Activated T-cell treated with anti-CD3 and anti-CD28 coated beads for 48 hours (primary cell): Measurements from ENCODE around the gene LTB4R2.

Experiments used
- DNase-seq: peaks from one replicate; pipeline ENCODE4 v3.0.0-alpha.2; 2020; ENCODE audit warnings: low read depth

LTB4R2 gene

DNA sequence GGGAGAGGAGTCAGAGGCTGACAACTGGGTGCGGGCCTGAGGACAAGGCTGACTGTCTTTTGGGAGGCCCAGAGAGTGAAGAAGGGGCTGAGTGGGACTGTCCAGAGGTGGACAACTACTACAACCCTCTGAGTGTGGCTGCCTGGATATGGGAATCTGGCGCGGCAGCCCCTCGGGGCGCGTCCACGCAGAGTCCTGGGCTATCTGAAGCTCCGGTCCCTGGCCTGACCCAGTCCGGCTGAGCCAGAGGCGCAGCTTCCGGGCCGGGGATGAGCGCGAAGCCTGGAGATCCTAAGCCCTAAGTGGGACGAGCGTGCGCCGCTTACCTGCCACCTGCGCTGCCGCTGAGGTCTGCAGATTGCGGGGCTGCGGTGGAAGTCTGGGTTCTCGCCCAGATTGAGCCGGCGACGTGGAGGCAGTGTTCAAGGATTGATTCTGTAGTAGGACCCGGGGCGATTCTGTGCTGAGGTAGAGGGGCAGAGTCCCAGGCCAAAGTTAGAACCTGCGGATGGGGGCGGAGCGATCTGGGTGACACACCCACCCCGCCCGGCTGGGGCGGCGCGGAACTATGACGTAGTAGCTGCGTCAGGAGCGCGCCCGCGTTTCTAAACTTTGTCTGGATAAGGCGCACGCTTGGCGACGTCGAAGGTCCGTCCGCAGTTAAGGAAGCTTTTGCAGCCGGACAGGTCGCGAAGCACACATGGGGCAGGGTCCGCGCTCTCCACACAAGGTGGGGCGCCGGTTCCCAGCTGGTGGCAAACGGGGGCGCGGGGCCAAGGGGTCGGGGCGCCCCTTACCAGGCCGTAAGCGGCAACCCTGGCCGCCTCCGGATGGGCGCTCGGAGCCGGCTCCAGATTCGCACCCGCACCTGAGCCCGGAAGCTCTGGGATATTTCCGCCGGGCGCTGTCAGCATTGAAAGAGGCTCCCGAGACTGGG lies 10.4 kb upstream of the LTB4R2 start, which contains the start of the genes DHRS1 and NOP9:
TSS of gene DHRS1 (minus strand) at position 526 of the 937 bp plus-strand sequence. CDS start 674 bp downstream, outside the sequence.
TSS of gene NOP9 (plus strand) at position 596 of the 937 bp plus-strand sequence. CDS start at position 701, 105 bp downstream.
- peak; percentile 89 for DNase-seq

DNA sequence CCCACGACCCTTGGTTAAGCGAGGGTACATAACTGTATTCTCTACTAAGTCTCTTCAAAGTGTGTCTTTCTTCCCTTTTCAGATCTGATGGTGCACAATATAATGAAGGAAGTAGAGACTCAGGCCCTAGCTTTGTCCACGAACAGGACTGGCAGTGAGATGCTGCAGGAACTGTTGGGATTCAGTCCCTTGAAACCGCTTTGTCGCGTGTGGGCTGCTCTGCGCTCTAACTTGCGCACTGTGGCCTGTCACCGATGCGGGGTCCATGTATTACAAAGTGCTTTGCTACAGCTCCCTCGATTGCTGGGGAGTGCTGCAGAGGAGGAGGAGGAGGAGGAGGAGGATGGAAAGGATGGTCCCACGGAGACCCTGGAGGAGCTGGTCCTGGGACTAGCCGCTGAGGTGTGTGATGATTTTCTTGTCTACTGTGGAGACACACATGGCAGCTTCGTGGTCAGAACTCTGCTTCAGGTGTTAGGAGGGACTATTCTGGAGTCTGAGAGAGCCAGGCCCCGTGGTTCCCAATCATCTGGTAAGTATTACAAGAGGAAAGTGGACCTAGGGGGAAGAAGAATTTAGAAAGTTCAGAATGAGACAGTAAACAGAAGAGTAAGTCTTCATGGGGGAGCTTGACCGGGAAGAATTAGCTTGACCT lies 9.5 kb upstream of the LTB4R2 start:
- no peak for DNase-seq

DNA sequence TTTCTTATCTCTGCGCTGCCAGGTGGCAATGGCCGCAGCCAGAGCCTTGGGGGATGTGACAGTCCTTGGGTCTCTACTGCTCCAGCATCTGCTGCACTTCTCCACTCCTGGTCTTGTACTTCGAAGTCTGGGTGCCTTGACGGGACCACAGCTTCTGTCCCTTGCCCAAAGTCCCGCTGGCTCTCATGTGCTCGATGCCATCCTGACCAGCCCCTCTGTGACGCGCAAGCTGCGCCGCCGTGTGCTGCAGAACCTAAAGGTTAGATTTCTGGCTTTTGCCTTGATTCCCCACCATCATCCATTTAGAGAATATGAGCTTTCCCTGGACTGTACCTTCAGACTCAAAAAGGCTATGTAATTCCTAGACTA lies 5.9 kb upstream of the LTB4R2 start:
- no peak for DNase-seq

DNA sequence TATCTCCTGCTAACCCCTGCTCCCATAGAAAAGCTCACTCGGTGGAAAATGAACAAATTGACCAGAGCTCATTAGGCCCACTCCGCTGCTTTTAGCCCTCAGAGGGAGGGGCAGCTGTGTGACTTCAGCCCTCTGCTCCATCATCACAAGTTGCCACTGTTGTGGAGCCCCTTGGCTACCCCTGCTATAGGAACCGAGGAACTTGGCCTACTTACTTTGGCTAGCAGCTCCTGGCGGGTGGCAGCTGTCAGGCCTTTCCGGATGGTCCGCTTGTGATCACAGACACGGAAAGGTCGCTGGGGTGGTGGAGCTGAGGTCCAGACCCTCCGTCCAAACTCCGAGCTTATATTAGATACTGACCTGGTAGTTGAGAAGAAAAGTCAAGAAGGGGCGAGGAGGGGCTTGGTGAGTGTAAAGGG lies 2.8 kb upstream of the LTB4R2 start:
- DNase-seq, result no peak

DNA sequence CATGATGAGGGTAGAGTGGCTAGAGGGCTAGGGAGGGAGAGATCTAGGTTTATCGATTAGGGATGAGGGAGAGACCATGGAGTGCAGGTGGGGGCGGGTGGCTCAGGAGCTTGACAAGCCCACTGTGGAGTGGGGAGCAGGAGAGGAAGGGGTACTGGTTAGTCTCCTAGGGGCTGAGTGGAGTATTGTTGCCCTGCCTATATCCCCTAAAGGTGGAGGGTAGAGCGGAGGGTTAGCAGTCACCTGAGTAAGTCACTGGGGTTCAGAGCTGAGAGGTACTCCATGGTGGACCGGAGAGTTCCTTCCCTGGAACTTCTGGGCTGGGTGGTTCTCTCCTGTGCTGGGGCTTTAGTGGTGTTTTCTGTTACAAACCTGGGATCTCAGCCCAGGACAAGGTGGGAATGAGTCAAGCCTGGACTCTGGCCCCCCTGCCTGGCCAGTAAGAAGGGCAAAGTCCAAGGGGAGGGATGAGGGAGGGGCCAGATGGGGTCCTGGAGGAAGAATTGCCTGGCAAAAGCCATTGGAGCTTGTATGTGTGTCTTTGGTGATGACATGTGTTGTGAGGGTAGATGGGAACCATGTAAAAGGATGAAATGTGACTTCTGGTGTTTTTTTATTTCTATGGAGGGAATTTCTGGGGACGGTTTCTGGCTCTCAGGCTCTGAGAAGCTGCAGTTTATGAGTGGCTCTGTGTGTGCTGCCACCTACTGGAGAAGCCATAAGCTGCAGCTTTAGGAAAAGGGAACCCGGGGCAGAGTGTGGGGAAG lies 2.2 kb upstream of the LTB4R2 start, which contains the start of gene CIDEB:
TSS of gene CIDEB (minus strand) at position 403 of the 767 bp plus-strand sequence. CDS start at position 284, 119 bp downstream.
- peak; percentile 37 for DNase-seq

DNA sequence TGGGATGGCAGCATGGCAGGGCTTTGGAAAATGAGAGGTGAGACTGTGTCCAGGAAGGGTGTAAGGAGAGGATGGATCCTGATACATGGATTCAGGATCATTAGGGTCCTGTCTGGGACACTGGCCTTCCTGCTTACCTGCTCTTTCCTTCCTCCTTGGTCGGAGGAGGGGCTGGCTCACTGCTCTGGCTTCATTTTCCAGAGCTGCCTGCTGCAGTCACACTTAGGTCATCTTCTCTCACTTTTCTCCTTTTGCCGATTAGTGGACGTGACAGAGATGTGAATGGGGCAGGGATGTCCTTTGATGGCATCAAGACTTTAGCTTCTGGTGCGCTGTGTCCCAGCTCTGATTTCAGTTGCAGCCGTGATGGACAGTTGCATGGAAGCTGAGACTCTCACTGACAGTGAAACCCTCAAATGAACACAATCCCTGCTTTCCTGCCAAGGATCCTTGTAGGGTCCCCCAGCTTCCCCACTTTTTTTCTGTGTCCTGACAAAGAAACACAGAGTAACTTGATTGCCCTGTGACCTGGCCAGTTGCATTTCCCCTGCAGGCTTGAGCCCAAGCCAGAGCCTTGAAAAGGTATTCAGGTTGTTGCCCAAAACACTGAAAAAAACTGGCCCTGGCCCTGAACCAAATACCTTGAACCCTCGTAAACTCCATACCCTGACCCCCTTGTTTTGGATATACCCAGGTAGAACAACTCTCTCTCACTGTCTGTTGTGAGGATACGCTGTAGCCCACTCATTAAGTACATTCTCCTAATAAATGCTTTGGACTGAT lies 1.4 kb upstream of the LTB4R2 start:
- DNase-seq, result no peak

DNA sequence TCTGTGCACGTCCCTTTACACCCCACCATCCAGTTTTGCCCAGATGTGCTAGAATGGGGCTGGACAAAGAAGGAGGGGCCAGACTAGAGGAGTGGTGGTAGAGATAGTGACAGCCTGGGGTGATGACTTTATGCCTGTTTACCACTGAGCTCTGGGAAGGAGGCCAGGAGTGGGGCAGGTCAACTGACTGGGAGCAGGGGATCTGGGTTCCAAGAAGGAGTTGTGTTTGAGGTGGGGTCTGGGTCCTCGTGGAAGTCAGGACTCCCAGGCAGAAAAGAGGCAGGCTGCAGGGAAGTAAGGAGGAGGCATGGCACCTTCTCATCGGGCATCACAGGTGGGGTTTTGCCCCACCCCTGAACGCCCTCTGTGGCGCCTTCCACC lies 315 bp downstream of the LTB4R2 start:
- DNase-seq, result no peak

DNA sequence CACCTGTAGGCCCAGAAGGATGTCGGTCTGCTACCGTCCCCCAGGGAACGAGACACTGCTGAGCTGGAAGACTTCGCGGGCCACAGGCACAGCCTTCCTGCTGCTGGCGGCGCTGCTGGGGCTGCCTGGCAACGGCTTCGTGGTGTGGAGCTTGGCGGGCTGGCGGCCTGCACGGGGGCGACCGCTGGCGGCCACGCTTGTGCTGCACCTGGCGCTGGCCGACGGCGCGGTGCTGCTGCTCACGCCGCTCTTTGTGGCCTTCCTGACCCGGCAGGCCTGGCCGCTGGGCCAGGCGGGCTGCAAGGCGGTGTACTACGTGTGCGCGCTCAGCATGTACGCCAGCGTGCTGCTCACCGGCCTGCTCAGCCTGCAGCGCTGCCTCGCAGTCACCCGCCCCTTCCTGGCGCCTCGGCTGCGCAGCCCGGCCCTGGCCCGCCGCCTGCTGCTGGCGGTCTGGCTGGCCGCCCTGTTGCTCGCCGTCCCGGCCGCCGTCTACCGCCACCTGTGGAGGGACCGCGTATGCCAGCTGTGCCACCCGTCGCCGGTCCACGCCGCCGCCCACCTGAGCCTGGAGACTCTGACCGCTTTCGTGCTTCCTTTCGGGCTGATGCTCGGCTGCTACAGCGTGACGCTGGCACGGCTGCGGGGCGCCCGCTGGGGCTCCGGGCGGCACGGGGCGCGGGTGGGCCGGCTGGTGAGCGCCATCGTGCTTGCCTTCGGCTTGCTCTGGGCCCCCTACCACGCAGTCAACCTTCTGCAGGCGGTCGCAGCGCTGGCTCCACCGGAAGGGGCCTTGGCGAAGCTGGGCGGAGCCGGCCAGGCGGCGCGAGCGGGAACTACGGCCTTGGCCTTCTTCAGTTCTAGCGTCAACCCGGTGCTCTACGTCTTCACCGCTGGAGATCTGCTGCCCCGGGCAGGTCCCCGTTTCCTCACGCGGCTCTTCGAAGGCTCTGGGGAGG lies 985 bp downstream of the LTB4R2 start, which contains the start of gene LTB4R:
TSS of gene LTB4R (plus strand) at position 857 of the 959 bp plus-strand sequence. CDS start 4,150 bp downstream, outside the sequence.
- peak; percentile 57 for DNase-seq

DNA sequence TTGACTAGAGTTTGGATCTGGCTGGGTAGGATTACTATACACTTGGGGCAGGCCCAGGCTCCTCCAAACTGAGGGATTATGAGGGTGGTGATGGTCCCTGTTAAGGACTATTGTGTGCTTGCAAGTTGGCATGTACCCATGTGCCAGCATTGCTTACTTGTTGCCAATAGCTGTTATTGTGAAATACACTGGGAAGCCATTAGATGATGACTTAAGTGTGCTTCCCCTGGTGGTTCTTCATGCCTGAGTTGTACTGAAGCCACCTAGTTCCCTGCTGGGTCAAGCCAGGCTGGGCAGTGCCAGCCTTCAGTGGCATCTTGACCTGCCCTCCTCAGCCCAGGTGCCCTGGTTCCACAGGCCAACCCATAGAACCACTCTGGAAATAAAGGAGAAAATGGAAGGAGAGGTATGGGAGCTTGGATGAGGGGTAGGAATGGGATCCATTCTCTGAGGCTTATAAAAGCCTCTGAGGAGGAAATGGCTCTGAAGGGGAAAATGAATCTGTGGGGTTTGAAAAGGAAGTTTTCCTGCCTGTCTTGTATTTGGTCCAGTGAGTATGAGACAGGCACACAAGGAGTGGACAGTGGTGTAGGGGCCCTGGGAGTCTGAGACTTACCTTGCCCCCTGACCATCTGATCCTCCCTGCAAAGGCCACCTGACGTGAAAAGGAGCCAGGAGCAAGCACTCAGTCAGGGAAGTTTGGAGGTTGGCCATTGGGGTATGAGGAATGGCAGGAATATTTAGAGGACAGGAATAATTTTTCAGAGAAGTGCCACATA lies 2.1 kb downstream of the LTB4R2 start:
- DNase-seq, result no peak

DNA sequence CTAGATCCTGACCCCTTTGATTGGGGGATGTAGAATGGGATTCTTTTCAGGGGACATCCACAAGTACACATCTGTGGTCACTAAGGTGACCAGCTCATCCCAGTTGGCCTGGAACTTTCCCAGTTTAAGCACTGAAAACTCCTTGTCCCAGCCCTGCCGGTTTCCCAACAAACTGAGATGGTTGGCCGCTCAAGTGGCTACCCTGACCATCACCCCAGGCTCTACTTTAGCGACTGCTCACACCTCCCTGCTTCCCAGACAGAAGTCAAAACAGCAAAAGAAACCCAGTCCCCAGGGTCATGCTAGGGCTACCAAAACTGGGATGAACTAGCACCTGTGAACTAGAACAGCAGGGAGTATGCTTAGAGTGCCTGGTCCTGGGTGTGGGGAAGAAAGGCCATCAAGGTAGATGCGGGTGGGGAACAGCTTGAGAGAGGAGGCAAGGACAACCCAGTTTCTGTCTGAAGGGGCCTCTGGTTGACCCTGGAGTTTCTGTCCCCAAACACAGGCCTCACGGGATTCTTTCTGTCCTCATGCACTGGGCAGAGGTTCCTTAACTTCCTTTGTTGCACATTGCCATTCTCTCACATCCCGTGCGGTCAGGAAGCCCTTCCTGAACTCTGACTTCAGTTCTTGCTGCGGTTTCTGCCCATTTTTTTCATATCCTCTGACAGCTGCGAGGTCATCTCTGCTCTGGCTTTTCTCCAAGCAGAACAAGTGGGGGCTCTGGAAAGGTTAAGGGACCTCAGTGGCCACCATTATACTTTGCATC lies 3.0 kb downstream of the LTB4R2 start:
- DNase-seq, result no peak

DNA sequence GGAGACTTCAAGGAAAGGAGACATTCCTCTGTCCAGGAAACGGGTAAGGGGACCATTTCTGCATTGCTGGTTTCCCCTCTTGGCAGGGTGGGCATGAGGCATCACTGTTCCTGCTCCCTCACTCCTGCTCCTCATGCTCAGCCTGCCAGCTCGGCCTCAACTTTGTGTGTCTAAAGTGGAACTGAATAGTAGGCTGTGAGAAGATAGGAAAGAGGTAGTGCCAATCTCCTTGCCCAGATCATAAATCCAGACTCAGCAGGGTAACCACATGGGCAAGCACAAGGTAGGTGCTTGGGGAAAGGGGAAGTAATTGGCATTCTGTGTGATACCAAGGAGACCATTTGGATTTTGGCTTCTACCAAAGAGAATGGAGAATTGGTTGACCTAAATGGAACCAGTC lies 4.0 kb downstream of the LTB4R2 start:
- DNase-seq, result no peak

DNA sequence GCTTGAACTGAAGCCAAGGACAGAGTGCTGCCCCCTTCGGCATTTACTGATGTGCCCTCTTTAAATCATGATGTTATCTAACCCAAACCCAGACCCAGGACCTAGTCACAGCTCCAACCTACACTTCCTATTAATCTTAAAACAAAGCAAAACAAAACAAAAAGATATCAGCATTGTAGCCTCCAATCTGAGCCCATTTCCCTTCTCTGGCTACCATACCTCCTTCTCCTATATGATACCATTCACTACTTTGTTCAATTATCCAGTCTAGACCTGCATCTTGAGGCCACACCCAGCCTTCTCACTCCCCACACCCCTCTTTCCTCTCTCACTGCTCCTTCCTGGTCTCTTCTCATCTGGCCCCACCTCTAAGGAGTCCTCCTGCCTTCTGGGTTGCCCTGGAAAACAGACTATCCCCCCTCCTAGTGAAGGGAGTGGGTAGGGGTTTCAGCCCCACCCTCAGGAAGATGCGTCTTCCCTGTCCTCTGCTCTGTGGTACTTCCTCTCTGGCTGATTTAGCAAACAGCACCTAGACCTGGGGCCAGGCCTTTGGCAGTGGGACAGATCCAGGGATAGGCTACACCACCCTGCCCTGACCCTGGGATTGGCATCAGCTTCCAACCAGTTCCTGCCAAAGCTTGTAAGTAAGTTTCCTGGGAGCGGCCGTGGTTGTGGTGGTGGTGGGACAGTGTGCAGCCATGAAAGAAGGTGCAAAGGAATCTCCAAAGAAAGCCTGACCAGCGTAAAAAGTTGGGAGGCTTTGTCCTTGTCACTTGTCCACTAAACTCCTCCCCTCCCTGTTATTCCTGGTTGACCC lies 4.6 kb downstream of the LTB4R2 start:
- no peak for DNase-seq

DNA sequence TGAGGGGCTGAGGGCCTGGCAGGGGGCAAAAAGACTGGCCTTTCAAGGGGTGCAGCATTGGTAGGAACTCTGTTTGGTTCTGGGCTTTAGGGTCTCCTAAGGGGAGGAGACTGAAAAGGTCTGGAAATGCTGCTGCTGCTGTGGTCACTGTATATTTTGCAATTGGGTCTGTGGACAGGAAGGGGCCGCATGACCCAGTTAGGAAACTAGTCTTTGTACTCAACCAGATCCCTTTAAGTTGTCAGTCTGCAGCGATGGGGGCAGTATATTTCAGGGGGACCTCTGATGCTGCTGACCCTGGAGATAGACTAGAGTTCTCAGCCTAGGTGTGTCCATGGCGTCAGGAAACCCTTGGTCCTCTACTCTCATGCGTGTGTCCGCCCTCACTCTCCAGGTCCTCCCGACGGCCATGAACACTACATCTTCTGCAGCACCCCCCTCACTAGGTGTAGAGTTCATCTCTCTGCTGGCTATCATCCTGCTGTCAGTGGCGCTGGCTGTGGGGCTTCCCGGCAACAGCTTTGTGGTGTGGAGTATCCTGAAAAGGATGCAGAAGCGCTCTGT lies 5.4 kb downstream of the LTB4R2 start:
- no peak for DNase-seq

DNA sequence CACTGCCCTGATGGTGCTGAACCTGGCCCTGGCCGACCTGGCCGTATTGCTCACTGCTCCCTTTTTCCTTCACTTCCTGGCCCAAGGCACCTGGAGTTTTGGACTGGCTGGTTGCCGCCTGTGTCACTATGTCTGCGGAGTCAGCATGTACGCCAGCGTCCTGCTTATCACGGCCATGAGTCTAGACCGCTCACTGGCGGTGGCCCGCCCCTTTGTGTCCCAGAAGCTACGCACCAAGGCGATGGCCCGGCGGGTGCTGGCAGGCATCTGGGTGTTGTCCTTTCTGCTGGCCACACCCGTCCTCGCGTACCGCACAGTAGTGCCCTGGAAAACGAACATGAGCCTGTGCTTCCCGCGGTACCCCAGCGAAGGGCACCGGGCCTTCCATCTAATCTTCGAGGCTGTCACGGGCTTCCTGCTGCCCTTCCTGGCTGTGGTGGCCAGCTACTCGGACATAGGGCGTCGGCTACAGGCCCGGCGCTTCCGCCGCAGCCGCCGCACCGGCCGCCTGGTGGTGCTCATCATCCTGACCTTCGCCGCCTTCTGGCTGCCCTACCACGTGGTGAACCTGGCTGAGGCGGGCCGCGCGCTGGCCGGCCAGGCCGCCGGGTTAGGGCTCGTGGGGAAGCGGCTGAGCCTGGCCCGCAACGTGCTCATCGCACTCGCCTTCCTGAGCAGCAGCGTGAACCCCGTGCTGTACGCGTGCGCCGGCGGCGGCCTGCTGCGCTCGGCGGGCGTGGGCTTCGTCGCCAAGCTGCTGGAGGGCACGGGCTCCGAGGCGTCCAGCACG lies 6.1 kb downstream of the LTB4R2 start:
- DNase-seq, result no peak

DNA sequence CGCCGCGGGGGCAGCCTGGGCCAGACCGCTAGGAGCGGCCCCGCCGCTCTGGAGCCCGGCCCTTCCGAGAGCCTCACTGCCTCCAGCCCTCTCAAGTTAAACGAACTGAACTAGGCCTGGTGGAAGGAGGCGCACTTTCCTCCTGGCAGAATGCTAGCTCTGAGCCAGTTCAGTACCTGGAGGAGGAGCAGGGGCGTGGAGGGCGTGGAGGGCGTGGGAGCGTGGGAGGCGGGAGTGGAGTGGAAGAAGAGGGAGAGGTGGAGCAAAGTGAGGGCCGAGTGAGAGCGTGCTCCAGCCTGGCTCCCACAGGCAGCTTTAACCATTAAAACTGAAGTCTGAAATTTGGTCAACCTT lies 6.6 kb downstream of the LTB4R2 start:
- DNase-seq, result no peak

DNA sequence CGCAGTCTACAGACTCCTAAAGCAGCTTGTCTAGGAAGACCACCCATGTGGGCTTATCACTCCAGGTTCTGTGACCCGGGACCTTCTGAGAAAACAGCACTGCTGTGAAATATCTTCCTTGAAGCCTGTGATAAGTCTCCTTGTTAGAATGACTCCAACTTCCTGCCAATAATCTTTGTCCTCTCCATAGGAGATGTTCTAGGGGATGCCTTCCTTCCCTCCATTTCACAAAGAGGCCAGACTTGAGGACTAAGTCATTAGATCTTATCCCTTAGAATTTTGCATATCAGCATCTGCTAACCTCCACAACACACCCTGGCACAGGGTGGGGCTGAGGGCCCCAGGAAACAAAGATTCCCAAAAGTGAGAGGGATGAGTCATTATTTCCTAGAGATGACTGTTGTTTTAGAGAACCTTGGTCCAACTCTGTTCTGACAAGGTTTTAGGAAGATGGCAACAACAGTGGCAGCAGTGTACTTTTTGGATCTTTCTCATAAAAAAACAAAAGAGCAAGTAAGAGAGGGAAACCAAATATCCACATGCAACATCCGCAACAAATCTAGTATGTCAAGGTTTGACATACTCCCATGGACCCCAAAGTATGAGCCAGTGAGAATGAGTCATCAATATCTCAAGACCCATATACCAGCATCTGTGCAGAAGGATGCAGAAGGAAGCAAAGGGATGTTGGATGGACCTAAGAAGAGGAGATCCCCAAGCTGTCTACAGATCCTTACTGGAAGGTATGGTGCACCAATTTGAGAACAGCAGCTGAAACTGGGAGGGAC lies 7.4 kb downstream of the LTB4R2 start:
- DNase-seq, result no peak
